Ureter (tissue), 1 donor: ENCODE results near the gene ABCA4. TPM values are rescaled to one million over a fixed set of nuclear protein-coding genes. Genes with fewer than 3 reads are reported as not detected.
"Not testable (repeated sequence)": the region's sequence is repeated elsewhere in the genome, so short reads cannot be mapped to it uniquely, and the experiment has no call there.

Experiments used
- DNase-seq: peaks from one replicate; pipeline ENCODE4 v3.0.0-alpha.2; 2020; ENCODE audit warnings: low spot score
- total RNA-seq: library from RNA; stranded (reverse); gene quantifications from one replicate; pipeline ENCODE4 v1.2.4, GENCODE V29; 2023
- donor health status: DM: yes; HTN: yes; CAD: no.

ABCA4 gene
- total RNA-seq, 1 donor from 2014 or later, result 1.8 TPM

- DNase-seq, result no peak
Observed at GRCh38 chr1:94009304-94009703, 111.6 kb downstream of the ABCA4 start.

- DNase-seq, result no peak
Observed at GRCh38 chr1:94006604-94007003, 114.3 kb downstream of the ABCA4 start.

GRCh38 chr1:94004924-94005323, 116.0 kb downstream of the ABCA4 start:
- DNase-seq, result no peak

DNA sequence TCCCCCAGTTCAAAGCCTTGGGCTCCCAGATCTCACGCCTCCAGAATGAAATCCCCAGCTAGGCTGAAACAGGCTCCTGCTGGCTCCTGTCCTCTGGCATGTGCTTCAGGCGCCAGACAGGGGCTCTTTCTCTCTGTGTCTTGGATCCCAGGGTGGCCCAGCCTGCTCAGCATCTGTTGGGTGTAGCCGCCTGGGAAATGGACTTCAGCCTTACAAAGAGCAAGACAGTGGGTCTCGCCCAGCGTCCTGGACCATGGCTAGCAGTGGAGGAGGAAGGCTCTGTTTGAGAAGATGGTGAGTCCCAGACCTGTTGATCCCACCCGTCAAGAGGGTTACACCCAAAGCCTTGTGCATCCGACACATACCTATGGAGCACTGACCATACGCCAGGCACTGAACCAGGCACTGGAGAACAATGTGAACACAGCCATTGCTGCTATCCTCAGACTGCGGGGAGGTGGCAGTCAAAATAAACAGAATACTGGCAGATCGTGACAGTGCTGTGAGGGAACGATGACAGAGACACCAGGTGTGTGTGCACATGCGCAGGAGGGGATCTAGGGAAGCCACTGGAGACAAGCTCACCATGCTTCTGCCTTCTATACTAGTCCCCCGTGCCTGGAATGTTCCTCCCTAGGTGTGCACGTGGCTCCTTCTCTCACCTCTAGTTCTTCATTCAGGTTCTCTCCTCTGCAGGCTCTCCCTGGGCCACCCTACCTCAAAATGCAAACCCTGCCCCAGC, 118.7 kb downstream of the ABCA4 start:
- DNase-seq, result no peak

DNA sequence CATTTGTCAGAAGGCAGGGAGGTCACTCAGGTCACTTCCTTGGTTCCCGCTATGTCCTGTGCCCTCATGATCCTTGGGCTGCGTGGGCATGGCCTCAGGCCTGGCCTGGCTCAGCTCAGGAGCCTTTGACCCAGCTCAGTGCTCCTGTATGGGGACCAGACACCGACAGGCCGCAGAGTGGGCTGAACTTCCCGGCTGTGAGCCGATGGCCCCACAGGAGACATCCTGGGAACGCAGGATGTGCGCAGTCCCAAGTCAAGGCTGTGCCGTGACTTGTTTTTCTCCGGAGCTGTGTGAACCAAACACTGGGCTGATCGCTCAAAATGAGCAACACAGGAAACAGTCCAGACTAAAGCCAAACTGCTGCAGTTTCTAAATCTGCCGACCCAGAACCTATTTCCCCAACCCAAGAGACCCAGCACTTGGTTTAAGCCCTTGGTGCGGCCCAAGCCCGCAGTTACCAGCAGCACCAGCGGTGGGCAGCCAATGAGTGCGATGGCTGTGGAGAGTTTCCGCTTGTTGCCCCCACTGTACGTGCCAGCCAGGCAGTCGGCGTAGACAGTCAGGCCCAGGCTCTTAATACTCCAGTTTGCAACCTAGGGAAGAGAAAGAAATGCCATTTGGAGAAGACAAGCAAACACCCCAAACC, 119.4 kb downstream of the ABCA4 start:
- no peak for DNase-seq

DNA sequence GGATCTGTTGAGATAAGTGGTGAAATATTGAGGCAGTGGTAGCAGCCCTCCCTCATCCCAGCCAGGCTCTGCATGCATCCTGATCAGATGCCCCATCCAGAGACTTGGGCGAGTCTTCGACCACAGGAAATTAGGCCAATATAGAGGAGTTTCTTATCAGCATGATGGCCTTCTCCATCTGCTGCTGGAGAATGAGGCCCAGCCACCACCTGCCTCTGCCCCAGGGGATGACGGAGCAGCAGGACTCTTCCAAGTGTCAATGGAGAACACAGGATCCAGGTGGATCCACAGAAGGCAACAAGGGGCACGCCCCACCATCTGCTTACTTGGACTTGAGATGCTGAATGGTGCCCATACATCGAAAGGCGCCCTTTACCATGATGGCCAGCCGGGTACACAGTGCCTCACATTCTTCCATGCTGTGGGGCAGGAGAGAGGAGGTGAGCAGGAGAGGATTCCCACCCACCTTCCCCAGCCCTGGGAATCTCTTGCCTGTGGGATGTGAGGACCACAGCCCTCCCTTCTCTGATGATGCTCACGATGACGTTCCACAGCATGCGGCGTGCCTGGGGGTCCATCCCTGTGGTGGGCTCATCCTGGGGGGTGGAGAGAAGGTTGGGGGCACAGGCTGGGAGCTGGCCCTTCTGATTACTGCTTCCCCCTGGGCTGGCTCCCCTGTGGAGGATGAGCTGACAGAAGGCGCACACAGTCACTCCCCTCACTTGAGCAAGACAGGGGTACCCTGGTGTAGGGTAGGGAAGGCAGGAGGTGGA, 120.3 kb downstream of the ABCA4 start:
- DNase-seq, result no peak

DNA sequence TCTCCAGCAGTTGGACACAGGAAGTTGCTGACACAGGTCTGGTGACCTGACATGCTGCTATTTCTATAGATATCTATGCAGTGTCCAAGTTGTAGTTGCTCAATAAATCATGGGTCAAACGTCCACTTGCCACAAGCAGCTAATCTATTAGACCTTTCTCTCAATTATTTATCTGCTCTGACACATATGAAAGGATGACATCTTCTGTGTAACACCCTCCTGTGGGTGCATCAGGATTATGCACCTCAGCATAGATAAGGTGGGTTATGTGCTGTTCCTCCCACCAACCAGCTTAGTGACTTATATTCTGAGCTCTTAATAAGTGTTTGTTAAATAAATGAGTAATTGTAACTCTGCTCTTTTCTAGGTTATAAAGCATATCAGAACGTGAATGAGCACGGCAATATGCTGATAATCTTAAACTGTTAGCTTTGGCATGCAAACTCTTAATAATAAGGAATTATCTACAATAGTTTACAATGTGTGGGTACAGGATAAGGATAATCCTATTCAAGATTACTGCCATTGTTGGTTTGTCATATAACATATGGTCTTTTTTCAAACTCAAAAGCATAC, 121.0 kb downstream of the ABCA4 start:
- DNase-seq, result no peak

DNA sequence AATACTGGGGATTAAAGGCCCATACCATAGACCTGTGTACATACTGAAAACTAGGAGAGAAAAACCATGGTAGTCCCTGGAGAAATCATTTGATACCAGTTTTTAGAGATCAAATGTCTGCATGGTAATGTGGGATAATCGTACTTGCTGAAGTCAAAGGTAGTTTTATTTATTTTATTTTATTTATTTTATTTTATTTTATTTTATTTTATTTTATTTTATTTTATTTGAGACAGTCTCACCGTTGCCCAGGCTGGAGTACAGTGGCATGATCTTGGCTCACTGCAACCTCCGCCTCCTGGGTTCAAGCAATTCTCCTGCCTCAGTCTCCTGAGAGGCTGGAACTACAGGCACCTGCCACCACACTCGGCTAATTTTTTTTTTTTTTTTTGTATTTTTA, 122.4 kb downstream of the ABCA4 start:
- DNase-seq, result not testable (repeated sequence)

DNA sequence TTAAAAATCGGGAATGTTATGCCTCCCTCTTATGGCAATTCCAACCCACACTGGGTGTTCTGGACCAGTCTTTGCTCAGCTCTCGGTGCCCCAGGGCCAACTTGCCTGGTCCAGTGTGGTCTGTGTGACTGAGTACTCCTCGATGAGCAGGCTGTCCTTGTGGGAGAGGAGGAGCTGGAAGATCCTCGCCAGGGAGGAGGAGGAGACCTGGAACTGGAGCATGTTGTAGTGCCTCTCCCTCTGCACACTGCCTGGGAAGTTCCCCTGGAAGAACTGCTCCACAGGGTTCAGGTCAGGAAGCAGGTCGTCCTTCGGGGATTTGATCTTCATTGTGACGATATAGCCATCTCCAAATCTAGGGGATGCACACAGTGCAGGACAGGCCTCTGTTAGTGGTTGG, 123.2 kb downstream of the ABCA4 start:
- no peak for DNase-seq

GRCh38 chr1:93995837-93996536, 125.0 kb downstream of the ABCA4 start:
- no peak for DNase-seq

DNA sequence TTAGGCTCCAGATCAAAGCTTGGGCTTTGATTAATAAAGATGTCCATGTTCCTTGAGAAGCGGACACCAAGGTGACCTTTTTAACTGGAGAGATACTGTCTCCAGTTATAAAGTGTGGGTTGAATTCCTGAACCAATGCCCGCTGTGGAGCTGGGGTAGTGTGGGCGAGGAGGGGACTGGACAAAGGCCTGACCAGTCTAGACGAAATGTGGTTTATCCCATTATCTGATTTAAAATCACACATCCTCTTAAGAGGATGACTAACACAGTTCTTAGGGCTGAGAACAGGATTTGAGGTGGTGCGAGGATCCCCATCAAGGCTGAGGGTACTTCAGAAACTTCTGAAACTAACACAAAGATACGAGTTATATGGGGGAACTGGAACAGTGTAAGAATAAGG, 127.2 kb downstream of the ABCA4 start:
- no peak for DNase-seq

DNA sequence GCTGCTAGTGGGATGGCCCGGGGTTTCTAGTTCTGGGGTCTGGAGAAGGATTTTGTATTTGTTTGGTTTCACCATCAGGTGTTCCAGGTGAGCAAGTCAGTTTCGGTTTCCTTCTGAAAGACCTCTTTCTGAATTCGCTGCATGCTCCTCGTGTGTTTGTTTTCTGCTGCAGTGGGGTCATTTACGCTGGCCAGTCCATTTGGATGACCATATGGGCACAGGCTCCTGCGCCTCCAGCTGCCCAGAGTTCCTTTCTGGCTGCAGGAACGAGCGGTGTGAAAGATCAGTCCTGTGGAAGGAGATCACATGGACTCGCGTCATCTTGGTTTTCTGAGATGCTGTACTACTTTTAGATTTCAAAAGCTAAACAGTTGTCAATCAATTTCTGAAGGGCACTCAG, 128.0 kb downstream of the ABCA4 start:
- no peak for DNase-seq

- DNase-seq, result no peak
Observed at GRCh38 chr1:93992190-93992589, 128.8 kb downstream of the ABCA4 start.

DNA sequence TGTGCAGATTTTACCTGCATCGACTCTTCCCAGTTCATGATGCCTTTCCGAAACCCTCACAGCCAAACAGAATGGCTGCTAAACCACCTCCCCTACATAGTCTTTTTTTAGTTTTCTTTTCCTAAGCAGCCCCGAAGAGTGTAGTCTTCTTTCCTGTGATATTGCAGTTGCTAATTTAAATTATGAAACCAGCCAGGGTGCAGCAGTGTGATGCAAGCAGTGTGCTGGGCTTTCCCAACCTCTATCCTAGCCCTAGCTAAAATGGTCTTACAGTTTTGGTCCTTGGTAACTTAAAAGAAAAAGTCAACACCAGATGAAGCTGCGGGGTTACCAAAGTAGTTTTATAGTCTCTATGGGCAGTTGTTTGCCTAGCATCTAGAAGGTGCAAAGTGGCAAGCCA, 129.7 kb downstream of the ABCA4 start:
- no peak for DNase-seq

DNA sequence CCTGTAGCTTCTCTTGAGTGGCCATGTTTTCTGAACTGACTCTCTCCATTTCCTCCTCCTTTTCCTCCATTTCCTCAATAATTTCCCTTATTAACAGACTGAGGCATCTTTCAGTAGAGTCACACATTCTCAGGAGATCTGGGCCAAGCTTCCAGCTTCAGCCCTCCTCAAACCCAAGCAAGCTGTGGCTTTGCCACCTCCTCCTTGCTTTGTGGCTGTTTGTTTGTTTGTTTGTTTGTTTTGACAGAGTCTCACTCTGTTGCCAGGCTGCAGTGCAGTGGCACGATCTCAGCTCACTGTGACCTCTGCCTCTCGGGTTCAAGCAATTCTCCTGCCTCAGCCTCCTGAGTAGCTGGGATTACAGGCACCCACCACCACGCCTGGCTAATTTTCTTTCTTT, 130.5 kb downstream of the ABCA4 start:
- DNase-seq, result not testable (repeated sequence)

DNA sequence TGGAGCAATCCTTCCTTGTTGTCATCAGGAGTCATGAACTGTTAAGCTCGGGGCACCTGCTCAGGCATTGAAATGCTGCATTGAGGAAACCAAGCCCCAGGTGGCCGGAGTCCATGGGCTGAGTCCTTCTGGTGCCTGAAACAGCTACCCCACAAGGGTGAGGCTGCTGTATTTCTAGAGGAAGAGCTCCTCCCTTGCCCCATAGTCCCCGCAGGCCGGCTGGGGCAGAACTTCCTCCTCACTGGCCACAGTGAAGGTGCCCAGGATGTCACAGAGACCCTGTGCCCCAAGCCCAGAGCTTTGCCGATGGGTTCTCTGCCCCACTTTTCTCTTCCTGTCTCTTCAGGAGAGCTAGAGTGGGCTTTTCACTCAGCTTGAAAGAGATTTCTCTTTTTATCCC, 130.9 kb downstream of the ABCA4 start:
- DNase-seq, result no peak

GRCh38 chr1:93989601-93990000, 131.3 kb downstream of the ABCA4 start:
- no peak for DNase-seq

- DNase-seq, result no peak
Observed at GRCh38 chr1:93988634-93989350, 132.2 kb downstream of the ABCA4 start.

DNA sequence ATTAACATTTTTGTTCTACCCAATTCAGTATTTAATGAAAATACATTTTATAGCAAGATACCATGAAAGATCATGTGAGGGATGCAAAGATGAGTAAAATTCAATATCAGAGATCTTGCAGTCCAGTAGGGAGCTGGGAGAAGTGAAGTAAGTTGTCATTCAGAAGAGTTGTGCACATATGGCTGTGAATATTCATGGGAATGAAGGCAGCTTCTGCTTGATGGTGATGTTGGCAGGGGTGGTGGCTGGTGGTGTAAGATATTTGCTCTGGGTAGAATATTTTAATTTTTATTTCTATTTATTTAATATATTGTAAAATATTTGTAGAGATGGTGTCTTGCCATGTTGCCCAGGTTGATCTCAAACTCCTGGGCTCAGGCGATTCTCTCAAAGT, 139.7 kb downstream of the ABCA4 start:
- DNase-seq, result no peak

DNA sequence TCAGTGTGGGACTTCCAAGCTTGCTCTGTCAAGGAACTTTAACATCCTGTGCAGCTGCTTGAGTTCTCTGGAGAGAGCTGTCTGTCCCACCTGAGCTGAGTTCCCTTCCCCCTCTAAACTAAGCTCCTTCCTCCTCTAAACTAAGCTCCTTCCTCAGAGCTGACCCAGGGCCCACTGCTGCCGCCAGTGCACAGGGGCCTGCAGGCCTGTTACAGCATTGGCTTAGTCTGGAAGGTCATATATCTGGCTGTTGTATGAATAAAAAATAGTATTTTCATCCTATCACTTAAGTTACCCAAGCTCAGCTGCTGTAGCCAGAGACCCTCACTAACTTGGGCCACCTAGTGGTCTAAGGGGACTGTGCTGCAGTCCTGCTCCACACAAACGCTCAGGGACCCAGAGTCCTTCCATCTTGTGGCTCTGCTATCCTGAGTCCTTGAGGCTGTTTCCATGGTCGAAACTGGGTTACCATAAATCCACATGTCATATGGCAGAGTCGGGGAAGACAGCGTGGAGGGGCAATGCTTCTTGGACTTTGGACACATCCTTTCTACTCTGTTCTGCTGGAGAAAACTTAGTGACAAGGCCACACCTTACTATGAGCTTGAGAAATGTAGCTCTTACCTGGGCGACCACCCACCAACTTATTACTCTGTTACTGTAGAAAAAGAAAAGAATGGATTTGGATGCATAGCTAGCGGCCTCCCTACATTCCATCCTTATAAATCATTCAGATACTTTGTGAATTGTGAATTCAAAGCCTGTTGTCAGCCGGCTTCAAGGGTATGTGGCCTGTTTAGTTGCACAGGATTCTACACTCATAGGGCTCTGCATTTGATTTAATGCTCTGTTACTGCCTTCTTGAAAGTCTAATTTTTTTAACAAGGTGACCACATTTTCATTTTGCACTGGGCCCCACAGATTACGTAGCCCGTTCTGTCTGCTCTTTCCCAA, 140.4 kb downstream of the ABCA4 start:
- DNase-seq, result no peak
